ENCODE results near the gene POLR1B. TPM values are rescaled to one million over a fixed set of nuclear protein-coding genes. Genes with fewer than 3 reads are reported as not detected.
A peak's percentile ranks its signal among the peaks of the same experiment; 100 is the strongest.

The POLR1B gene
- total and polyA plus RNA-seq, 2 of the 13 experiments (the other 11 are each of a cell fraction or from before 2014, with no cell fraction given), result 18.3 to 46.0 TPM

DNA sequence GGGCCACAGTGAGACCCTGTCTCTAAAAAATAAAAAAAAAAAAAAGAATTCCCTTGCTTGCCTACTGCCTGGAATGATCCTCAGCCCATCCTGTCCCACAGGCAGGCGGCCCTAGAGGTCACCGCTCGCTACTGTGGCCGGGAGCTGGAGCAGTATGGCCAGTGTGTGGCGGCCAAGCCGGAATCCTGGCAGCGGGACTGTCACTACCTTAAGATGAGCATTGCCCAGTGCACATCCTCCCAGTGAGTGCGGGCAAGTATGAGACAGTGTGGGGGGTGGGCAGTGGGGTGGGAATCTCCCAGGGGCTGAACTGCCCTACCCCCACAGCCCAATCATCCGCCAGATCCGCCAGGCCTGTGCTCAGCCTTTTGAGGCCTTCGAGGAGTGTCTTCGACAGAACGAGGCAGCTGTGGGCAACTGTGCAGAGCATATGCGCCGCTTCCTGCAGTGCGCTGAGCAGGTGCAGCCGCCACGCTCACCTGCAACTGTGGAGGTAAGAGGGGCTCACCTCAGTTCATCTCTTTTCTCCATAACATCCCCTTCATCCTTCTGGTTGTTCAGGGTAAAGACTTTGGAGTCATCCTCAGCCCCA lies 43.7 kb downstream of the POLR1B start (continued):
- TF ChIP-seq, protein P1, sequence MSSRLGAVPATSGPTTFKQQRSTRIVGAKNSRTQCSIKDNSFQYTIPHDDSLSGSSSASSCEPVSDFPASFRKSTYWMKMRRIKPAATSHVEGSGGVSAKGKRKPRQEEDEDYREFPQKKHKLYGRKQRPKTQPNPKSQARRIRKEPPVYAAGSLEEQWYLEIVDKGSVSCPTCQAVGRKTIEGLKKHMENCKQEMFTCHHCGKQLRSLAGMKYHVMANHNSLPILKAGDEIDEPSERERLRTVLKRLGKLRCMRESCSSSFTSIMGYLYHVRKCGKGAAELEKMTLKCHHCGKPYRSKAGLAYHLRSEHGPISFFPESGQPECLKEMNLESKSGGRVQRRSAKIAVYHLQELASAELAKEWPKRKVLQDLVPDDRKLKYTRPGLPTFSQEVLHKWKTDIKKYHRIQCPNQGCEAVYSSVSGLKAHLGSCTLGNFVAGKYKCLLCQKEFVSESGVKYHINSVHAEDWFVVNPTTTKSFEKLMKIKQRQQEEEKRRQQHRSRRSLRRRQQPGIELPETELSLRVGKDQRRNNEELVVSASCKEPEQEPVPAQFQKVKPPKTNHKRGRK (CRISPR knock-in tag; IDR thresholded peaks at IDR 0.05), result no peak
- TF ChIP-seq ZNF672 (CRISPR knock-in tag; IDR thresholded peaks at IDR 0.05), result no peak
- no peak for TF ChIP-seq ZNF605 (CRISPR knock-in tag; IDR thresholded peaks at IDR 0.05)
- TF ChIP-seq ZNF33B (CRISPR knock-in tag; IDR thresholded peaks at IDR 0.05), result no peak
- no peak for TF ChIP-seq ZFAT (CRISPR knock-in tag; conservative IDR thresholded peaks at IDR 0.05)
- TF ChIP-seq ZNF350 (CRISPR knock-in tag; IDR thresholded peaks at IDR 0.05; ENCODE audit: borderline replicate concordance, low read depth), result no peak
- TF ChIP-seq ZBTB8A (CRISPR knock-in tag; IDR thresholded peaks at IDR 0.05; ENCODE audit: borderline replicate concordance, low read depth), result no peak
- no peak for TF ChIP-seq BRCA1 (CRISPR knock-in tag; IDR thresholded peaks at IDR 0.05)
- no peak for TF ChIP-seq ZNF761 (CRISPR knock-in tag; conservative IDR thresholded peaks at IDR 0.05)
- TF ChIP-seq ZNF143 (CRISPR knock-in tag; IDR thresholded peaks at IDR 0.05), result 0 out of 2 replicates have a peak, but pooled peaks have one; percentile 18
- no peak for TF ChIP-seq SSRP1 (CRISPR knock-in tag; IDR thresholded peaks at IDR 0.05)
- TF ChIP-seq ZNF274 (CRISPR knock-in tag; IDR thresholded peaks at IDR 0.05), result 0 out of 2 replicates have a peak, but pooled peaks have one; percentile 27
- TF ChIP-seq PAX8 (CRISPR knock-in tag; IDR thresholded peaks at IDR 0.05; ENCODE audit: borderline replicate concordance), result no peak
- TF ChIP-seq, protein P2, sequence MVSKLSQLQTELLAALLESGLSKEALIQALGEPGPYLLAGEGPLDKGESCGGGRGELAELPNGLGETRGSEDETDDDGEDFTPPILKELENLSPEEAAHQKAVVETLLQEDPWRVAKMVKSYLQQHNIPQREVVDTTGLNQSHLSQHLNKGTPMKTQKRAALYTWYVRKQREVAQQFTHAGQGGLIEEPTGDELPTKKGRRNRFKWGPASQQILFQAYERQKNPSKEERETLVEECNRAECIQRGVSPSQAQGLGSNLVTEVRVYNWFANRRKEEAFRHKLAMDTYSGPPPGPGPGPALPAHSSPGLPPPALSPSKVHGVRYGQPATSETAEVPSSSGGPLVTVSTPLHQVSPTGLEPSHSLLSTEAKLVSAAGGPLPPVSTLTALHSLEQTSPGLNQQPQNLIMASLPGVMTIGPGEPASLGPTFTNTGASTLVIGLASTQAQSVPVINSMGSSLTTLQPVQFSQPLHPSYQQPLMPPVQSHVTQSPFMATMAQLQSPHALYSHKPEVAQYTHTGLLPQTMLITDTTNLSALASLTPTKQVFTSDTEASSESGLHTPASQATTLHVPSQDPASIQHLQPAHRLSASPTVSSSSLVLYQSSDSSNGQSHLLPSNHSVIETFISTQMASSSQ (IDR thresholded peaks at IDR 0.05; ENCODE audit: low read depth), result no peak
- TF ChIP-seq, protein P2 (CRISPR knock-in tag; IDR thresholded peaks at IDR 0.05; ENCODE audit: borderline replicate concordance), result no peak
- TF ChIP-seq, protein P3, sequence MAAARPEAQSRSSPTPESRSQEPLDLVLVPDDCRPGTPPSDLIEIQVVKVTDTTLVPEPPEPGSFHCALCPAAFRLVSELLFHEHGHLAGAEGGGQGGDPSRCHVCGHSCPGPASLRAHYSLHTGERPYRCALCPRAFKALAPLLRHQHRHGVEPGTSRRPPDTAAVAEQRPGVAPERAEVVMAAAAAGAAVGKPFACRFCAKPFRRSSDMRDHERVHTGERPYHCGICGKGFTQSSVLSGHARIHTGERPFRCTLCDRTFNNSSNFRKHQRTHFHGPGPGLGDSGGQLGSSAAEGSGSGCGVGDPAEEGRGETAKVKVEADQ (CRISPR knock-in tag; IDR thresholded peaks at IDR 0.05; ENCODE audit: borderline replicate concordance), result no peak
- TF ChIP-seq PAF1 (CRISPR knock-in tag; IDR thresholded peaks at IDR 0.05), result no peak
- no peak for TF ChIP-seq TEAD2 (CRISPR knock-in tag; IDR thresholded peaks at IDR 0.05)
- no peak for TF ChIP-seq NBN (conservative IDR thresholded peaks at IDR 0.05)
- TF ChIP-seq, protein P4, sequence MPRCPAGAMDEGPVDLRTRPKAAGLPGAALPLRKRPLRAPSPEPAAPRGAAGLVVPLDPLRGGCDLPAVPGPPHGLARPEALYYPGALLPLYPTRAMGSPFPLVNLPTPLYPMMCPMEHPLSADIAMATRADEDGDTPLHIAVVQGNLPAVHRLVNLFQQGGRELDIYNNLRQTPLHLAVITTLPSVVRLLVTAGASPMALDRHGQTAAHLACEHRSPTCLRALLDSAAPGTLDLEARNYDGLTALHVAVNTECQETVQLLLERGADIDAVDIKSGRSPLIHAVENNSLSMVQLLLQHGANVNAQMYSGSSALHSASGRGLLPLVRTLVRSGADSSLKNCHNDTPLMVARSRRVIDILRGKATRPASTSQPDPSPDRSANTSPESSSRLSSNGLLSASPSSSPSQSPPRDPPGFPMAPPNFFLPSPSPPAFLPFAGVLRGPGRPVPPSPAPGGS (CRISPR knock-in tag; IDR thresholded peaks at IDR 0.05), result no peak
- TF ChIP-seq MYC (CRISPR knock-in tag; IDR thresholded peaks at IDR 0.05; ENCODE audit: borderline replicate concordance), result no peak
- no peak for TF ChIP-seq ELF4 (CRISPR knock-in tag; IDR thresholded peaks at IDR 0.05; ENCODE audit: borderline replicate concordance)

Data from HepG2 (cell line).